Stomach (tissue), 4 donors: ENCODE measurements around the gene TRIM25.

ENCODE experiments used
- CTCF ChIP-seq, 7 experiments: fragments of 450-650 bp in 4 of 7; fragments of 200-600 bp in 3 of 7; sonication (generic) in 3 of 7; IDR thresholded peaks; one replicate each; pipeline ENCODE4 v1.5.1; 2016 to 2019; ENCODE audit warnings: antibody characterized with exemption in 7 of 7, control low read depth in 2 of 7, mild to moderate bottlenecking in 1 of 7
- EP300 ChIP-seq: sonication (generic); formaldehyde crosslinking; IDR thresholded peaks from one replicate; pipeline ENCODE4 v1.6.1; 2017; ENCODE audit warnings: antibody characterized with exemption
- POLR2A ChIP-seq, 4 donors: fragments of 450-650 bp; IDR thresholded peaks; one replicate each; pipeline ENCODE4 v1.6.1; 2016; ENCODE audit warnings: antibody characterized with exemption in 4 of 4, control low read depth in 2 of 4, mild to moderate bottlenecking in 1 of 4, moderate library complexity in 1 of 4
- POLR2AphosphoS5 ChIP-seq, 3 donors: sonication (generic); formaldehyde crosslinking; IDR thresholded peaks; one replicate each; pipeline ENCODE4 v1.6.1; 2016; ENCODE audit warnings: antibody characterized with exemption in 3 of 3

- no peak for TF ChIP-seq CTCF (IDR thresholded peaks at IDR 0.05)
- TF ChIP-seq POLR2A (IDR thresholded peaks at IDR 0.05), result no peak
- TF ChIP-seq POLR2AphosphoS5 (IDR thresholded peaks at IDR 0.05), result no peak
- TF ChIP-seq EP300, result no peak
These were observed 10.3 kb downstream of the TRIM25 start for GRCh38 chr17:56903560-56903959.
